ENCODE data around the gene ANO2.

ANO2 gene

GRCh38 chr12:5525783-5526367 lies 419.2 kb downstream of the ANO2 start:
- Mint-ChIP-seq H3K27ac (no peak overlapping the region), H3K4me3 (no peak overlapping the region), H3K36me3 (ENCODE audit: low read depth) (no peaks in the 10 kb centered on the region), H3K9me3 (no peaks in the 10 kb centered on the region), H3K4me1 (ENCODE audit: low read depth) (no peaks in the 10 kb centered on the region), H3K27me3 (peaks cover 2% of the 10 kb centered on the region)
- intact Hi-C loops (cut with micrococcal nuclease) = no loop called here

- Mint-ChIP-seq H3K27ac (no peak overlapping the region), H3K36me3 (ENCODE audit: low read depth) (no peaks in the 10 kb centered on the region), H3K27me3 (peaks cover 2% of the 10 kb centered on the region), H3K4me1 (ENCODE audit: low read depth) (no peaks in the 10 kb centered on the region), H3K9me3 (no peaks in the 10 kb centered on the region), H3K4me3 (no peak overlapping the region)
- intact Hi-C loops (cut with micrococcal nuclease) = no loop called here
These were observed 420.2 kb downstream of the ANO2 start for GRCh38 chr12:5524769-5525436.

DNA sequence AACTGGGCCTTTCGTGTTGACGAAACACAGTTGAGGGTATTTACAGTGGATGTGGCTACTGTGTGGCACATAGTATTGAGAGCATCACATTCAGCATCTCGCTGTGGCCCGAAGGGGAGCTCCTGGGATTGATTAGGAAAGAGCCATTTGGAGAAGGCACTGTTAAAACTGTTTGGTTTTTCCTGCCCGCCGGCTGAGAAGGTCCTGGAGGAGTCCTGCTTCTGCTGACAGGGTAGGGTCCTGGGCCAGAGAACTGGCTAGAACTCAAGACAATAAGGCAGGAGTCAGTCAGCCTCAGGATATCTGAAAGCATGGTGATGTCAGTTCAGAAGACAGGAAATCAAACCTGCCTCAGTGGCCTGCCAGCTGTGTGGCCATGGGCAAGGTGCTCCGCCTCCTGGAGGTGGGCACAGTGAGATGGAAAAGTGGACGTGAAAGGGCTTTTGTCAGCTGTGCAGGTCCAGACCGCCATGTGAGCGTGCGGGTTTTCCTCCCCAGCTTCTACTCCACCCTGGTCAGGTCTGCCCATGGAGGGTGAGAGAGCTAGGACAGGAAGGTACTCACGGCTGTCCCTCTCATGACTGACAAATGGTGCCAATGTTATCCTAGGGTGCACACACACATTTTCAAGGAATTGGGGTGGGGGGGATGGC lies 420.8 kb downstream of the ANO2 start:
- Mint-ChIP-seq H3K27ac (no peak overlapping the region), H3K4me1 (ENCODE audit: low read depth) (no peaks in the 10 kb centered on the region), H3K27me3 (peaks cover 2% of the 10 kb centered on the region), H3K4me3 (no peak overlapping the region), H3K36me3 (ENCODE audit: low read depth) (no peaks in the 10 kb centered on the region), H3K9me3 (no peaks in the 10 kb centered on the region)
- intact Hi-C loops (cut with micrococcal nuclease) = no loop called here

DNA sequence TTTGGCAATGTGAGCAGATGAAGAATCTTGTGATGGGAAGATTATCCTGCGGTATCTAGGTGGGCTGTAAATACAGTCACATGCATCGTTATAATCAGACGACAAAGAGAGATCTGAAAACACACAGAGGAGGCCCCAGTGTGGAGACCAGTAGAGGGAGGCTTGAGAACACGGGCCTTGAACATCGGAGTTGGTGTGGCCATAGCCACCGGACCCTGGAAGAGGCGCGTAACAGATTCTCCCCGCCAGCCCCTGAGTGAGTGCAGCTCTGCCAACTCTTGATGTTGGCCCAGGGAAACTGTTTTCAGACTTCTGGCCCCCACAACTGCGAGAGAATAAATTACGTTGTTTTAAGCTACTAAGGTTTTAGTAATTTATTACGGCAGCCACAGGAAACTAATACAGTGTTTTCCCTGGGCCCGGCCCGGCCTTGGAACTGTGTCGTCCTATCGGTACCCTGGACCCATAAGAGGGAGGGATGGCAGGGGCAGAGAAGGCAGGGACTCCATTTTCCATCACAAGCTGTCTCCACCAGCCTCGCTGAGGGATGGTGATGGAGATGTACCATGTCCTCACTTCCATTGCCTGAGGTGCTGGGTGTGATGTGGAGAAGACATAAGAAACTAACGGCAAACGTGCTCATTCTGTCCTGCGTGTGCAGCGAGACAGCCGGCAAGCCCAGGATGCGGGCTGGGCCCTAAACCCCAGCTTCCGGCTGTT lies 421.5 kb downstream of the ANO2 start:
- Mint-ChIP-seq H3K27me3 (peaks cover under 1% of the 10 kb centered on the region), H3K4me1 (ENCODE audit: low read depth) (no peaks in the 10 kb centered on the region), H3K4me3 (no peak overlapping the region), H3K9me3 (no peaks in the 10 kb centered on the region), H3K36me3 (ENCODE audit: low read depth) (no peaks in the 10 kb centered on the region), H3K27ac (no peak overlapping the region)
- intact Hi-C loops (cut with micrococcal nuclease) = no loop called here

DNA sequence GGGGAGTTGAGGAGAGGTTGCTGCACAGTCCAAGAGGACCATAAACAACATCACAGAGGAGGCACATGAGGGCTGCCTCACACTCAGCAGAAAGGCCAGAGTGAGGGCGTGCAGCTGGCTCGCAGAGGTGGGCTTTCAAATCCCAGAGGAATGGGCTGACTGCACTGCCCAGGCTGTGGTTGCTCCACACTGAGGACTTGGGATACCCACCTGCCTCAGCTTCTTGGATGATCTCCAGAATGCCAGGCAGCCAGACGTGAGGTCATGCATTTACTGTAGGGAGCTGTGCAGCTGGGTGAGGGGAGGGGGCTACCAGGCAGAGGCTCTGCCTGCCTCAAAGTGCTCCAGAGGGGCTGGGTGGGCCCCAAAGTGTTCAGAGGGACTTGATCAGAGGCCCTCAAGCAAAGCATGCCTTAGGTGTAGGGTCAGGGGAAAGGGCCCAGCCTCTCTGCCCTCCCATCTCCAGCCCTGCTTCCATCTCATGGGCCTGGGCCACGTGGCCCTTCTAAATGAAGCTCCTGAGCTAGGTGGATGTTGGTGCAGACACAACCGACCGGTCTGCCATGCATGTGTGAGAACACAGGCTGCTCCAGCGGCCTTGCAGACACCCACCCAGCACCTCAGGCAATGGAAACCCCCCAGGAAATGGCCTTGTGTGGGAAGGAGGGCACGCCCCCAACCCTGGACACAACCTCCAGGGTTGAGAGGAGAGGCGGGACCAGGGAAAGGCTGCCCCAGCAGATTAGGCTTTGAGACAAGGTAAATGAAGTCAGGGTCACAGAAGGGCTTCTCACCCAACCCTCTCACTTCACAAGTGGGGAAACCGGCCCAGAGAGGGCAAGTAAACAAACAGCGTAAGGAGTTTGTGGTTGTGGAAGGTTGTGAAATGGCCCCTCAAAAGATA lies 422.4 kb downstream of the ANO2 start:
- no peaks in the 10 kb centered on the region for H3K36me3 Mint-ChIP-seq (ENCODE audit: low read depth)
- no peak overlapping the region for H3K4me3 Mint-ChIP-seq
- no peaks in the 10 kb centered on the region for H3K9me3 Mint-ChIP-seq
- intact Hi-C loops (cut with micrococcal nuclease) = no loop called here
- H3K4me1 Mint-ChIP-seq (ENCODE audit: low read depth) = no peaks in the 10 kb centered on the region
- no peak overlapping the region for H3K27ac Mint-ChIP-seq
- H3K27me3 Mint-ChIP-seq = no peaks in the 10 kb centered on the region

DNA sequence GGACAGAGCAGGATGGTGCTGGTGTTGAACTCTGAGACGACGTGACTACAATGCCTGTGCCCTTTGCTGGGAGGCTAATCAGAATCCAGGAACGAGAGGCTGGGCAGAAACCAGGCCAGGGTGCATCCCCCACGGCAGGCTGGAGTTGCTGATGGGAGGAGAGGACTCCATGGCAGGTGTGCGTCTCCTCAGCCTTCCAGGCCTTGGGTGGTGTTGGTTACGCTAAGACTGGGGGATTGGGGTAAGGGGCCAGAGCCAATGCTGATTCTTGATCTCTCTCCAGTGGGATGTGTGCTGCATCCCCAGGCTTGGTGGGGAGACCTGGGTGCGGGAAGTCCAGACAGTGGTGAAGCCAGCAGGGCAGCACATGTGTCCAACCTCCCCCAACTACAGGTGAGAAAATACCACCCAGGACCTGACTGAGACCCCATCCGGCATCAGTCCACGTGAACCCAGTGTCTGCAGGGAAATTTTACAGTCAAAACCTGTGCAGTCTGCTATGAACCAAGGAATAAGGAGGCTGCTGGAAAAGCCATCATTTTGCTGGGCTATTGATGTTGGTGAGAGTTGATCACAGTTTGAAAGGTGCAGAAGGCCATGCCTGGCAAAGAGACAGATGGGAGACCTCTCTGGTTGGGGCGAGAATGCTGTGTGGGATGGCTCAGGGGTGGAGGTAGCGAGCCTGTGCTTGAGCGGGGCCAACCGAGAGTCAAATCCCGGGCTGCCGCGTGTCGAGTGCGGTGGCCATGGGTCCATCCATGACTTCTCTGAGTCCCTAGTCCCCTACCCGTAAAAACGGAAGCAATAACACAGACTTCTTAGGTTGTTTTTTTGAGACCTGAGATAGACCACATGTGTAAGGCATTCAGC lies 423.4 kb downstream of the ANO2 start:
- Mint-ChIP-seq H3K4me3 (no peak overlapping the region), H3K27me3 (no peaks in the 10 kb centered on the region), H3K36me3 (ENCODE audit: low read depth) (no peaks in the 10 kb centered on the region), H3K27ac (no peak overlapping the region), H3K4me1 (ENCODE audit: low read depth) (no peaks in the 10 kb centered on the region), H3K9me3 (no peaks in the 10 kb centered on the region)
- intact Hi-C loops (cut with micrococcal nuclease) = no loop called here

- Mint-ChIP-seq H3K4me1 (ENCODE audit: low read depth) (no peaks in the 10 kb centered on the region), H3K27ac (no peak overlapping the region), H3K4me3 (no peak overlapping the region), H3K9me3 (no peaks in the 10 kb centered on the region), H3K36me3 (ENCODE audit: low read depth) (no peaks in the 10 kb centered on the region), H3K27me3 (no peaks in the 10 kb centered on the region)
- intact Hi-C loops (cut with micrococcal nuclease) = no loop called here
These were observed 424.2 kb downstream of the ANO2 start for GRCh38 chr12:5520831-5521230.

DNA sequence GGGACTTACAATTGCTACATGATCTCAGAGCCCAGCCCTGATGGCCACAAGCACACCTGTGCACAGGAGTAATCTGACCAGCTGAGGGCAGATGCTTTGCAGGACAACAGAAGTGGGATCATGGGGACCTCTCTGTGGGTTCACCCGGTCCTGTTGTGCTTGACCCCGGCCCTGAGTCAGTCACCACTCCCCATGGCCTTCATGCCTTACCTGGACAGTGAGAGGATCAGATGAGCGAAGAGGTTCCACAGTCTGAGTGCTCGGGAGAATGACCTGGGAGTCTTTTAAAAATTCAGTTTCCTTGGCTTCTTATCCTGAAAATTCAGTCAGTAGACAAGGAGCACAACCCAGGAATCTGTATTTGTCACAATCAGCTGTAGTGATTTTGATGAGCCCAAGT lies 425.0 kb downstream of the ANO2 start:
- no peak overlapping the region for H3K27ac Mint-ChIP-seq
- no peaks in the 10 kb centered on the region for H3K27me3 Mint-ChIP-seq
- H3K9me3 Mint-ChIP-seq = no peaks in the 10 kb centered on the region
- no peaks in the 10 kb centered on the region for H3K36me3 Mint-ChIP-seq (ENCODE audit: low read depth)
- H3K4me3 Mint-ChIP-seq = no peak overlapping the region
- intact Hi-C loops (cut with micrococcal nuclease) = no loop called here
- H3K4me1 Mint-ChIP-seq (ENCODE audit: low read depth) = no peaks in the 10 kb centered on the region

DNA sequence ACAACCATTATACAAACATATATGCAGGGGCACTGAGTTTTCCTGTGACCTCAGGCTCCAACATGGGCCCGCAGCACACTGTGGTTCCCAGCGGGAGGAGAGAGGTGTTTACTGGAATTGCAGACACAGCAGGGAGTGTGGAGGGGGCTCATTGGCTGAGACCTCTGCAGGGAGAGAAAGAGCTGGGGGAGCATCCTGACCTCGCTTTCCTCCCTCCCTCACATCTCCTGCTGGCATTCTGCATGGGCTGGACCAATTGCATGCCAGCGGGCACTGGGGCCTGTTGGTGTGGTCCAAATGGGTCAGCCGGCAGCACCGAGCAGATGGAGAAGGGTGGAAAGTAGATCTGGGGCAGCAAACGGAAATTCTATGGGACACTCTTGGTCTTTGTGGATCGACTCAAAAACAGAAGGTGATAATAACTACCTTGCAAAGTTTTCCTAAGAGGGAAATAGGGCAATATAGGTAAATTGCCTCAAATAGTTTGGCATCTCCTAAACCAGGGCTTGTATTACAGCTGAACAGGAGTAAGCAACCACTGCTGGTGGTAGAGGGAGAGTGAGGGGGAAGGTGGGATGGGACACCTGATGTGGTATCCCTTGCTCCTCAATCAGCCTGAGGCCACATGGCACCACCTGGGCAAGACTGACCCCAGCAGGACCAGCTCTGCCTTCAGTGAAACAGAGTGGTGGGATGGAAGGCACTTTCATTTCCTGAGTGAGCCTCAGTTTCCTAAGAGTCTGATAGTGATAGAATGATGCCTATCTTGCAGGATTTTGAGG lies 426.3 kb downstream of the ANO2 start:
- H3K4me3 Mint-ChIP-seq = no peak overlapping the region
- H3K36me3 Mint-ChIP-seq (ENCODE audit: low read depth) = no peaks in the 10 kb centered on the region
- H3K4me1 Mint-ChIP-seq (ENCODE audit: low read depth) = no peaks in the 10 kb centered on the region
- no peaks in the 10 kb centered on the region for H3K9me3 Mint-ChIP-seq
- no peak overlapping the region for H3K27ac Mint-ChIP-seq
- intact Hi-C loops (cut with micrococcal nuclease) = loop anchor here (10.0 kb wide), 1 partner anchor 94 kb away; no protein-coding TSS in a partner anchor
- H3K27me3 Mint-ChIP-seq = no peaks in the 10 kb centered on the region

DNA sequence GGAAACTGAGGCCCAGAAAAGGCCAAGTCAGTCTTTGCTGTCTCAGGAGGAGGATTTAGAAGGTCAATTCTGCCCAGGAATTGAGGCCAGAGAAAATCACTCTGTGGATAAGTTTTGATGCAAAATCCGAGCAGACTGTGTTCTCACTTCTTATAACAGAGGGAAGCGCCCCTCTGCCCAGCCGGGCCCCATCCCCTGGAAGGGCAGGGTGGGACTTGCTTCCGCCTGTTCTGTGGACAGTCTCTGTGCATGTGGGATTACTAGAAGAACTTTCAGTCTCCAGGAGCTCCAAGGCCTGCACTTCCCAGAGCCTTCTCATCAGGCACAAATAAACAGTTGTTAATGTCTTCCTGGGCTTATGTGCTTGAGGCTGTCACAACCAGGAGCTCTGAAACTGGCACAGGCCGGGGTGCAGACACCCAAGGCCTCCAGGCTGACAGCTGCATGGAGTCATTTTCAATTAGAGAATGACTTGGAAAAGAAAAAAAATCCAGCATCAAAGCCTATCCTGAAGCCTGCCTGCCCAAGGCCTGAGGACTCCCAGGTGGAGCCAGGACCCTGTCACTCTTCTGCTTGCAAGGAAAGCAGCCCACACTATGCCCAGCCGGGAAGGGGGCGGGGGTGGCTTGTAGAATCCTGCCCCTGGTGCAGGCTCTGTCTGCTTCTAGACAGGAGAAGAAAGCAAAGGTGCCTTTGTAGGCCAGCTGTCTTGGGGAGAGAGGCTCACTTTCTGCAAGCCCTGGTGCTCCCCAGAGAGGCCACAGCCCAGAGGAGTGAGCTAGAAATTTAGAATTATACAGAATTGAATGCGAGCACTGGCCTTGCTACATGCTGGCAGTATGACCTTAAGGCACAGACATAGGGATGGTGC lies 428.5 kb downstream of the ANO2 start:
- Mint-ChIP-seq H3K27me3 (peaks cover 7% of the 10 kb centered on the region), H3K36me3 (ENCODE audit: low read depth) (no peaks in the 10 kb centered on the region), H3K27ac (no peak overlapping the region), H3K4me3 (no peak overlapping the region), H3K4me1 (ENCODE audit: low read depth) (no peaks in the 10 kb centered on the region), H3K9me3 (no peaks in the 10 kb centered on the region)
- intact Hi-C loops (cut with micrococcal nuclease) = loop anchor here (10.0 kb wide), 1 partner anchor 92 kb away; no protein-coding TSS in a partner anchor

DNA sequence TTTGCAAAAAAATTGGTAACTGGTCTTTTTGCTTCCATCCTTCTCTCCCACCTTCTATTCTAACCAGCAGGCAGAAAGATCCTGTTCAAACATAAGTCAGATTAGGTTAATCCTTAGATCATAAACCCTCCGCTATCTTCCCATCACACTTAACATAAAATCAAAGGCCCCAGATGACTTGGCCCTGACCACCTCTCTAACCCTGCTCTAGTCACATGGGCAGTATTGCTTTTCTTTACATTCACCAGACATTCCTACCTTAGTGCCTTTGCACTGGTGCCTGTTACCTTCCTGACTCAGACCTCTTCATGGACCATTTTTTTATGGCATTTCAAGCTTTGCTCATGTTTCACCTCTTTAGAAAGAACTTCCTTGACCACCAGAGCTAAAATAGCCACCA lies 429.6 kb downstream of the ANO2 start:
- no peaks in the 10 kb centered on the region for H3K36me3 Mint-ChIP-seq (ENCODE audit: low read depth)
- H3K9me3 Mint-ChIP-seq = no peaks in the 10 kb centered on the region
- H3K27me3 Mint-ChIP-seq = peaks cover 16% of the 10 kb centered on the region
- intact Hi-C loops (cut with micrococcal nuclease) = loop anchor here (10.0 kb wide), 1 partner anchor 91 kb away; no protein-coding TSS in a partner anchor
- H3K4me3 Mint-ChIP-seq = no peak overlapping the region
- no peaks in the 10 kb centered on the region for H3K4me1 Mint-ChIP-seq (ENCODE audit: low read depth)
- H3K27ac Mint-ChIP-seq = no peak overlapping the region
